Keratinocyte (primary cell): ENCODE results near the gene TEAD4.

ENCODE experiments used
- CTCF ChIP-seq, 3 experiments: IDR thresholded peaks in 1 of 3; conservative IDR thresholded peaks in 1 of 3; optimal IDR thresholded peaks in 1 of 3; 2 replicates in 2 of 3; 3 replicates in 1 of 3; pipeline versions ENCODE3 to v1.5.1; 2011; ENCODE audit warnings: low read length in 3 of 3, mild to moderate bottlenecking in 3 of 3, moderate library complexity in 2 of 3, control low read depth in 1 of 3, inconsistent platforms in 1 of 3; ENCODE audit not compliant: insufficient read depth in 2 of 3; ENCODE audit errors: extremely low read depth in 1 of 3
- EZH2 ChIP-seq: IDR thresholded peaks from one replicate; pipeline ENCODE4 v1.6.1; 2012; ENCODE audit warnings: inconsistent platforms, mild to moderate bottlenecking, low read length, moderate library complexity

GRCh38 chr12:3084742-3085141 is 125.5 kb downstream of the TEAD4 start:
- TF ChIP-seq CTCF (optimal IDR thresholded peaks at IDR 0.05 in 1 of 3, IDR thresholded peaks at IDR 0.05 in 1 of 3, conservative IDR thresholded peaks at IDR 0.05 in 1 of 3; ENCODE audit: extremely low read depth in 1 of 3, insufficient read depth in 2 of 3, low read length in 3 of 3) (no peak), EZH2 (no peak)
